Hematopoietic multipotent progenitor cell treated with erythropoietin and hydrocortisone succinate and interleukin-3 and kit ligand, for 8 days (in vitro differentiated cells): Measurements from ENCODE around the gene LINC00237.

Source experiments
- DNase-seq: peaks from one replicate; pipeline ENCODE4 v3.0.0-alpha.2; 2015

Gene LINC00237

DNA sequence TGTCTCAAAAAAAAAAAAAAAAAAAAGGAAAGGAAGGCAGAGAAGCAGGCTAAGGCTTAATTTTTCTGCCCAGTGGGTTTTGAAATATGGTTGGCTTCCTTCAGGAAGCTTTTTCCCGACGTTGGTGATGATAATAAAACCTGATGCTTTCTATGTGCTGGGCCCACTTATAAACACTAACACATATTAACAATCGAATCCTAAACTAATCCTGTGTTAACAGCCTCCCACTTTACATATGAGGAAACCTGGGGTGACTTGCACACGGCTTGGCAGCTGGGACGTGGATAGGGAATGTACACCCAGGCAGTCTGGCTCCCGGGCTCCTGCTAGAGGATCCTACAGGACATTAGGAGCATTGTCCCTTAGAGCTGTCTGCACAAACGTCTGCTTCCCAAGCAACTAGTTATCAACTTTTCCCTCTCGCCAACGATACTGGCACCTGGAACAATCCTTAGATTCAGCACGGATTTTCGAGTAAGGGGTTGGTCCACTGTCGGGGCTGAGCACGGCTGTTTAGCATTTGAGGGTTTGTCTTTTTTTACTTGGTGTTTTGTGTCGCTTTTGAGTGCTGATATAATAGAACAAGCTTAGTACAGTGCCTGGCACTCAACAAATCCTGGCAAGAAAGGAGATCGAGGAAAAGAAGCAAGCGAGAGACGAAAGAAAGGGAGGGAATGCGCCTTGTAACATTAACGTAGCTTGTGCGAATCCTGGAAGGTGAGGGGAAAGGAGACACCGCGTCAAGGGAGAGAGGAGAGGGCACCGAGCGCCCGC, 19.1 kb upstream of the LINC00237 start:
- no peak for DNase-seq

DNA sequence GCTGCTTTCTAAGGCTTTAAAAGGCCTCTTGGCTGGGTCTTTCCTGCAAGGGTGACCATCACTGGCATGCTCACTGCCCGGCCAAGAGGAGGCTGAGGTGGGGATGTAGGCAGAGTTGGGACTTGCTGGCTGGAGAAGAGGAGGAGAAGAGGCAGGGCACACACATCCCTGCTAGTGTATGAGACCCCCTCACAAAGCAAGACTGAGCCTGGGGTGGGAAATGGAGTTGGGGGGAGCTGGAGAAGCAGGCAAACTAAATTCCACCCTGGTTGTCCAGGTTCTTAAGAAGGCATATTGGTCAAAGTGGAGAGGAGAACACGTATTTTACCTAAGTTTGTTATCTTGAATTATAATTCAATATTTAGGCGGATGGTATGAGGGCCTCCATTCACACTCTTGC, 18.0 kb upstream of the LINC00237 start:
- no peak for DNase-seq

DNA sequence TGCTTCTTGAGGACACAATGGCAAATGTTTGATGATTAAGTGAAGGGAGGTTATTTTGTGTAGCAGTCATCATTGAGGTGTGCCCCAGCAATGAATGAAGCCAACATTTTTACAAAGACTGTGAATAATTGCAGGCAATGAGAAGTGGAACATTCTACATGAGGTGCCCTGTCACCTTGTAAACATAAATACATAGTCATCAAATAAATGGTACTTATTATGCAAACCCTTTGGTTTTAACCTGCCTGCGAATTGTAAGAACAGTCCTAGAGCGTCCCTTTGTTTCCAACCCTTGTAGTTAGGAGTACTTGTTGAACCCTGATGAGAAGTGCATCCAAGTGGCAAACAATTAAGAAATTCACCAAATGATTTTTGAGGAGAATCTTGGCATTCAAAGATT, 12.6 kb upstream of the LINC00237 start:
- no peak for DNase-seq

DNA sequence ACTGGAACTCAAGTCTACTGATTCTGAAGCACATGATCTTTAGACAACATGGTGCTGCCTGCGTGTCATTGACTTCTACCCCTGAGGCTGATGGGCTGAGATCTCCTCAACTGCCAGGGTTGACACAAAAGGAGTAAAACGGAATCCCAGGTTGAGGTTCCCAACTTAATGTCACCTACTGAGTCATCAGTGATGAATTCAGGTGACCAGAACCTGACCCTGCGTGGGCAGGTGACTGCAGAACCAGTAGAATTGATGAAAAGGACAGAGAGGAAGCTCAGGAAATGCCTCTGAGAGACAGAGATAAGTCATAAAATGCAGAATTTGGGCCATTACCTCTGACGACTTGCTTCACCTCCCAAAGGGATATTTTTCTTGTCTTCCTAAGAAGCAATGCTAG, 12.0 kb upstream of the LINC00237 start:
- DNase-seq: no peak

DNA sequence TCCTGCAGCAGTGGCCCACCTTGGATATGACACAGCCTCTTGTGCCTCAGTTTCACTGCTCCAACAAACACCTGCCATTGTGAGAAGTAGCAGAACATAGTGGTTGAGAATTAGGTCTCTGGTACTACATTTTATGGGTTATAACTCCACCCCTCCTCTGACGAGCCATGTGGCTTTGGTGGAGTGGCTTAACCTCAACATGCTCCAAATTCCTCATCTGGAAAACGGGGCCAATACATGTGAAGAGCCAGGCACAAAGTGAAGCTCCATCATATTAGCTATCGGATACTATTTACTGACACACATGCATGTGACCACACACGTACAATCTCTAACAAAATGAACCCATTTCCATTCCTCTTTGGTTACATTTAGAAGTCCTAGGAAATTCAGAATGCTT, 11.4 kb upstream of the LINC00237 start:
- no peak for DNase-seq

DNA sequence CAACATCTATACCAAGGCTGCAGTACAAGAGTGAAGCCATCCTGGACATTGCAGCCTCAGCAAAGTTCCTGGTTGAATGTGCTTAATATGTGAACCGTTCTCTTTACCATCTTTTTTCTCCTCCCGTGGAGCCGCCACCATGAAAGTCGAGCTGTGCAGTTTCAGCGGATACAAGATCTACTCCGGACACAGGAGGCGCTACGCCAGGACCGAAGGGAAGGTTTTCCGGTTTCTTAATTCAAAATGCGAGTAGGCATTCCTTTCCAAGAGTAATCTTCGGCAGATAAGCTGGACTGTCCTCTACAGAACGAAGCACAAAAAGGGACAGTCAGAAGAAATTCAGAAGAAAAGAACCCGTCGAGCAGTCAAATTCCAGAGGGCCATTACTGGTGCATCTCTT, 8.4 kb upstream of the LINC00237 start:
- DNase-seq: no peak

DNA sequence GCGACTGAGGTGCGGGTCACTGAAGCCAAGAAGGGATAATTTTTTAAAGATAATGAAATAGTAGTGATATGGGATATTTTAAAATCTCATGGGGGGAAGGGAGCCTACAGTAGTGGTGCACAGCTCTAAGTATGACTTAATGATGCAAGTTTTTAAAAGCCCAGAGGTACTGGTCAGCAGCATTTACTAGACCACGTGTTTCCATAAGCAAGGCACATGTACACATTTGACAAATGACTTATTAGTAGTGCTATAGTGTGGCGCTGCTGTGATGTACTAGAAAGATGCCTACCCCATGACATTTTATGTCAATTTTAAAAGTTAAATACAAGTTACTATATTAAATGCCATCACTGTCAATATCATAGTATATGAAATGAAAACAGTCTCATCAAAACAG, 7.5 kb upstream of the LINC00237 start:
- DNase-seq: no peak

DNA sequence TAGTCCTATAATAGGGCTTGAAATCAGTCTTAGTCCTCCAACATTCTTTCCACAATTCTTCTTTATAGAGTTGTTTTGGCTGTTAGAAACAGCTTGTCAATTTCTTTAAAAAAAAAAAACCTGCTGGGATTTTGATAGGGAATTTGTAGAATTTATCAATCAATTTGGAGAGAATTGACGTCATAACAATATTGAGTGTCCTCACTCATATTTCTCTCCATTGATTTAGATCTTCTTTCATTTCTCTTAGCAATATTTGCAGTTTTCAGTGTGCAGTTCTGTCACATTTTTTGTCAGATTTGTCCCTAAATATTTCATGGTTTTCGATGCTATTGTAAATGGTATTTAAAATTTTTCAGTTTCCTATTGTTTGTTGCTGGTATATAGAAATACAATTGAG, 5.3 kb upstream of the LINC00237 start:
- DNase-seq: no peak

DNA sequence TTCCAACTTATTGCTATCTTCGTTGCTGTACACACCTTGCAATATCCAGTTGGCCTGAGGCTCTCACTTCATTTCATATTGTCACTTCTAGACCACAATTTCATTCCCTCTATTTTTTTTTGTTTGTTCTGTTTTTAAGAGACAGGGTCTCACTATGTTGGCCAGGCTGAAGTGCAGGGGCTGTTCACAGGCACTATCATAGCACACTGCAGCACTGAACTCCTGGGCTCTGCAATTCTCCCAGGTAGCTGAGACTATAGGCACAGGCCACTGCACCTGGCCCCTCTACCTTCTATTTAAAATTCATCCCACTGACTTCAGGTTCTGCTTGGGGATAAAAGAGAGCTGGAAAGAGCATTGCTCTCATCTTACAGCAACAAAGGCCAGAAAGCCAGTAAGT, 4.7 kb upstream of the LINC00237 start:
- DNase-seq: no peak

DNA sequence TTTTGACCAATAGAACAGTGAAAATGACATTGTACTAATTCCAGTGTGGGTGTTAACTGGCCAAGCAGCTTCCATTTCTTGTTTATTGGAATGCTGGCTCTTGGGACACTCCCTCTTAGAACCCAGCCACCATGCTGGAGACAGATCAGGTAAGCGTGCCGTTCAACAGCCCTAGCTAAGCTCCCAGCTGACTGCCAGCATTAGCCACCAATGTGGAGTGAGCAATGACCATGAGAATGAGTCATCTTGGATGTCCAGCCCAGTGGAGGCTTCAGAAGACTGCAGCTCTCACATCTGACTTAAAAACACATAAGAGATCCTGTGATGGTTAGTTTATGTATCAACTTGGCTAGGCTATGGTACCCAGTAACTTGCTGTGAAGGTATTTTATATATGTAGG, 3.0 kb upstream of the LINC00237 start:
- DNase-seq: no peak

DNA sequence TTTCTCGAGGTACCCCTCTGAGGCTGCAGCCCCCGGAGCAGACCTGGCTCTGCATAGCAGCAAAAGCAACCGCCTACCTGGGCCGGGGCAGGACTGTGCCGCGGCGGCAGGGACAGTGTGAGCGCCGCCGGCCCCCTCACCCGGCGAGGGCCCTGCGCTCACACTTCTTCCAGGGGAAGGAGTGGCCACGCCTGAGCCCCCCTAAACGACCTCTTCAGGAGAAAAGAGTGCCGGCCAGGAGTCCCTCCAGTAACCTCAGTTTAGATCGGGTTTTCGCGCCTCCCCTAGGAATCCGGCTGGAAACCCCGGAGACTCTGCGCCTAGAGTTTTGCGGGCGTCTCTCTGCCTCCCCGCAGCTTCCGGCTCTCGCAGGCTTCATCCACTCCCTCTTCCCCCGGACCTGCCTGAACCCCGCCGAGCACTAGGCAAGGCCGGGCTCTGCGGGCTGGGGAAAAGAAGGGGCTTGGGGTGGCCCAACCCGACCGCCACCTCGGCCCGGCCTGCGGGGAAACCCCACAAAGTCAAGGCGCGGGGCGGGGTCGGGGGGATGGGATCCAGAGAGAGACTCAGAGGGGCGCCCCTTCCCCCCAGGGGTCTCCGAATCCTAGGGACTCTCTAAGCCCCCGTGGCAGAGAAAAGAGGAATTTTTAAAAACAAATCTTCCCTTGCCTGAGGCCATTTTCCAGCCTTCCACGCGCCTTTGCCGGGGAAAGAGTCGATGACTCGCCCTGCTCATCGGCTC, 558 bp downstream of the LINC00237 start:
- DNase-seq: no peak

DNA sequence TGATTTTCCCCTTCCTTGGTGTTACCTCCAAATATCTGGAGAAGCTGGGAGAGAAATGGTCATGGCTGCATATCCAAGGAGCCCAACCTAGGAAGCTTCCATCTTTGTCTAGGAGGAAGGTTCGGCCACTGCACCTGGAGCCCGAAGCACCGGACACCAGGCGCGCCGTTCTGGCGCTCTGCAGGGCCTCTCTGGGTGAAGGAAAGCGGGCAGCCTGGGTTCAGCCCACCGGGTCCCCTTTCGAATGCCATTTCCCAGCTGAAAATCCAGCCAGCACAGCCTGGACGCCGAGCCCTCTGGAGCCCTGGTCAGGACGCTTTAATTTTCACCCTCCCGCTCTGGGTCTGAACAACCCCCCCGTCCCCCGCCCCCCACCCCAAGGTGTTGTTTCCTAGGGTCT, 1.2 kb downstream of the LINC00237 start:
- no peak for DNase-seq

DNA sequence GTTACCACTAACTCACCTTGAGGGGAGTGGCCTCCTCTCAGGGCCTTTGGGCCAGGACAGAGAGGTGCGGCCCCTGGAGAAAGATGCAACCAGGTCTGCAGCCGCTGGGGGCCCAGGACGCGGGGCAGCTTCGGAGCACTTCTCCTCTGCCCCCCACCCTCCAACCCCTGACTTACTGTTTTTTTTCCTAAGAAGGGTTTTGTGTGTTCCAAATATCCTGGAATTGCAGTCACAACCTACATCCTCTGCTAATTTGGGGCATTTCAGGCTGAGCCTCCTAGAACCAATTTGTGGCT, 1.7 kb downstream of the LINC00237 start:
- DNase-seq: no peak

DNA sequence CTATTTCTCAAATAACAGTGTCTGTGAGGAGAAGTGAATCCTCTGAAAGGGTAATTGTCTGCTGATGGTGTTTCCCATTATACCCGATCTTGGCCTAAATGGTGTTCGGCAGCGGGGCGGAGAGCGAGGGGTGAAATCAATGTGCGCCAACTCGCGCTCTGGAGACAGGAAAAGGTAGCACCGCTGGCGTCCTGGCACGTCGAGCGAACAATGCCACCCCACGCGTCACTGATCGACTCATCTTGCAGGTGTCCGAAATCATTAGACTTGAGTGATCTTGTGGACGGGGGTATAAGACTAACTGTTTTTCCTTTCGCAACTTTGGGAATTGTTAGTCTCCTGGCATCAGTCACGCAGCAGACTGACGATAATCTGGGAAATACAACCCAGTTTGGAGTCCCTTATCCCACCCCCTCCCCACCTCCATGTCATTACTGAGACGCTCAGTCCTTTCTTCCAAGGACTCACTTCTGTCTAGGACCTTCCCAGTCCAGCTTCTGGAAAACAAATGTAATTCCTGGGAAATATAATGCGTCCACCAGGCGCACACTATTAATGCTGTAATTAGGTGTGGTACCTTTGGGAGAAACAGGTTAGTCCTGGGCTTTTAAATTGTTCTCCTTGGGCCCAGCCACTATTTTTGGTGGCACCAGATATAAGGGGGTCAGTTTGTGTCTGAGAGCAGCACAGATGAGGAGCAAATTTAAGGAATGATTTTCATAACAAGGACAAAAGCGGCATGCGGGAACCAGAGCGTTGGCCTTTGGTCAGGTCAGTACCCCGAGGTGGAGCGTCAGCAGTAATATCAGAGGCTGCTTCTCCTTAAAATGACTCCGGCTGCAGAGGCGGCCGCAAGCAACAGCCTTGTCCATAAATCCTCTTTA, 2.3 kb downstream of the LINC00237 start:
- DNase-seq: no peak

DNA sequence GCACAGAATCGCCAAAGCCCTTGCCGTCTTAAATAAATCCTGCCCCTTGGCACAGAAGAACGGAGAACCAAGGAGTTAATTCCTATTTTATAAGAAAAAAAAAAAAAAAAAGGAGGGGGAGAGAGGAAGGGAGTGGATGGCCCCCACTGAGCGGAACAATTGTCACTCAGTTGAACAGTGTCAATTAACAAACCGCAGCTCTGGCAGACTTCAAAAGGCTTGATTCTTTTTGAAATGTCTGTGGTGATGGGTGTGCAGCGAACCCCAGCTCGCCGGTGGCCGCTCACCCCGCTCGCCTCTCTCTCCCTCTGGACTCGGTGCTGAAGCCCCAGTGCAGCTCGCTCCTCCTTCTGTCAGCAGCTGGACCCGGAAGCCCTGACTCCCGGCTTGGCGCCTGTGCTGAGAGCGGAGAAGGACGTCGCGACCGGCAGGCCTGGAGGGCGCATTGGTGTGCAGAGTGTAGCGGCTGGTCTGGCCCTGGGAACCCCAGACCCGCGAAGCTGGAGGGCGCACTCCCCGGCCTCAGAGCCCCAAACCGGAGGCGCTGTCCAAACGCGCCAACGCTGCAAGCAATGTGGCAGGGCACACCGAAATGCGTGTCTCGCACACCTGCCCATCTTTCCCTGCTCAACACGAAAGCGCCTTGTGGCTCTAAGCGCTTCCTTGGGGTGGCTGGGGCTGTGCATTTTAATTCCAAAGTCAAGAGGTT, 3.4 kb downstream of the LINC00237 start:
- DNase-seq: peak; percentile 24

DNA sequence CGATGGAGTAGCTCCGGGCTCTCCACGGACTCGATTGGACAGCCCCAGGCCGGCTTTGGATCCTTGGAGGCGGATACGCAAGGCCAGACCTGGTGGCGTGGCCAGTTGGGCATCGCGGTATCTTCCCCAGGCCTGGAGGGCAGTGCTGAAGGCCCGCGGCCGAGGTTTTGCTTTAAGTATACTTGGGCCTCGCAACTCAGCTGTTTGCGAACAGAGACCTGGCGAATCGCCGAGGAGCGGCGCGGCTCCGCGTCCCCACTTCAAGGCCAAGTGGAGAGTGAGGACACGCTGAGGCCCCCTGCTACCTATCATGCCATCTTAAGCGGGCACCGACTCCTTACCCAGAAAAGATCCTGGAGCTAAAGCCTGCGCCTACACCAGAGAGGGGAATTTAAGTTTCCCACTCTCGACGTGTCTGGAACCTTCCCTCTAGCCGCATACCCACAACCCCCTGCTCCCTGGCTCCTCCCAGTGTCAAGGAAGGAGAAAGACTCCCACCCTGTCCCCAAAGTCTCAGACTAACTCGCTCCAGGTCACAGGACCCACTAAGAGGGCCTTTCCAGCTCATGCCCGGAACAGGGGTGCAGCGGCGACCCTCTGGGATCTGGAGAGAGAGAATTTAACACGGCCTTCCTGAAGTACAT, 4.1 kb downstream of the LINC00237 start:
- DNase-seq: no peak

DNA sequence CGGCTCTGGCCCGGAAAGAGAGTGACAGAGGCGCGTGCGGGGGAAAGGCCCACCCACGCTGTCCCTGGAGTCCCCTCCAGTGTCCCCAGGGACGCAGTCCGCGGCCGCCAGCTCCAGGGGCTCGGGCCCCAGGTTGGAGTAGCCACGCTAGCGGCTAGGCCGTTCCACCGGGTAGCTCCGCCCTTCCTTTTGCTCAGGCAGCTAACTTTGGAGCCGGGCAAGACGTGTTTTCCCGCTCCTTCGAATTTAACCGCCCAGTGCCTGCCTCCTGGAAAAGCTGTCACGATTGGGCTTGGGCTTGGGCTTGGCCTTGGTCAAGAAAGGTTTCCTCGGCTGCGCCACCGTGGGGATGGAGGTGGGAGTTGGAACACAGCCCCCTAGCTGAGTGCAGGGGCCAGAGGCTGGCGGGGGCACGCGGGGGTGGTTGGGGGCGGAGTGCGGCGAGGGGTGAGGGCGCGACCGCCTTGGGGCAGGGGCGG, 4.7 kb downstream of the LINC00237 start:
- DNase-seq: no peak

DNA sequence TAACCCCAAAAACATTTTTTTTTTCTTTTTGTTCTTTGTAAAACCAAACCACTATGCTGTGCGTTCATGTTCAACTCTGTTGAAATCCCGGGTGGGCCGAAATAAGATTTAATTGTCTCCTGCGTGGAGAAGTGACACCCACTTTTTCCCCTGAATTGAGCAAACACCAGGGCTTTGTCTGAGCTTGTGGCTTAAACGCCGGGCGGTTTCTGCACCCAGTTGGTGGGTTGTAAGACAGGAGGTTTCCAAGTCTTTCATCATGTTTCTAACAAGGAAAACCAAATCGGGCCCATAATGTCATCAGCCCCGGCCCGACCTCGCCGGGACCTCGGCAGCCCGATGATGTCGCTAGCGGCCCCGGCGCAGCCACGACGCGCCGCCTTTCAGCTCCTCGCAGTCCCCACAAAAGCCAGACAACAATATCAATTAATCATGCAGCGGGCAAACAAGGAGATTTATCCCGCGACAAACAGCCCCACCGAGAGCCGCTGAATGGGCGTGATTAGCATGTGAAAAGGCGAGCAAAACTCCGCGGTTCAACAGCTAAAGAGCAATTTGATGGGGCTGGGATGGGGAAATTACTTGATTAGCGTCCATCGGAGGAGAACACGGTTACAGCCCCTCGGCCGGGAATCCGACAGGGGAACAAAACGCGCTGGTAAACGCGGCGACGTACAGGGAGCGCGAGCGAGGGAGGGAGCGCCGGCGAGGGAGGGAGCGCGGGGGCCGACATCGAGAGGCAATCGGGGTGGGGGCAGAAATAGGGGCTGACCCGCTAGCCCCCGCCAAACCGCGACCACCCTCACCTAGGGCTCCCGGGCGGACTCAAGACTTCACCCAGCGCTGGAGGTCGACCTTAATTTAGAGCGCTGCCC, 5.3 kb downstream of the LINC00237 start:
- DNase-seq: no peak

DNA sequence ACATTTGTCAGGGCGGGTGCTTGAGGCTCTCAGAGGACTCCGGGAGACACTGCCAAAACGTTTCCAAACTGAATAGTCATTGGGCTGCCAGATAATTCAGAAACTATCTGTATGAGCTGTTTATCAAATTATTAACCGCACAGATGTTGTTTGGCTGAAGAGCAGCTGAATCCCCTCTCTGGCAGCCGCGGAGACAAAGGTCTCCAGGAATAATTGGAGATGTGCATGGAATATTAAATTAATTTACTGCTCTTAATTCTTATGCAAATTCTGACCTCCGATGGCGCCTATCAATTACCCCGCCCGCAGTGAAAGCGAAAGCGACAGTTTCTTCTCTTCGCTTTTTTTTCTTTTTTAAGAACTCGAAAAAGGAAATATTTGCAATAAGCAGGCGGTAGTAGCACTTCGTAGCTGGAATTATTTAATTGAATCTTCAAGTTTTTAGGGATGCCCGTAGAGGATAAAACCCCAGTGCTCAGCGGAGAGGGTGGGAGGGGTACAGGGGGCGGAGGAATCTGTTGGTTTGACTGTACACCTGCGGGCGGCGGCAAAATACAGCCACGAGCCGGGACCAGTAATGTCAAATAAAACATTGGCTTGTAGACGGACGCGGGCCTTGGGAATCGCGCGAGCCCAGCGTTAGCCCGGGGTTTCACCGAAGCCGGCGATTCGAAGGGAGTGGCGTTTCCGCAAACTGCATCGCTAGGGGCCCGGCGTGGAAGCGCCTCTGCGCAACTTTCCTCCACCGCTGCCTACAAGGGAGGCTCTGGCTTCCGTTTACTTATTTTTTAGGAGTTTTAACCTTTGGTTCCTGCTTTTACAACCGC, 6.2 kb downstream of the LINC00237 start:
- peak; percentile 50 for DNase-seq

DNA sequence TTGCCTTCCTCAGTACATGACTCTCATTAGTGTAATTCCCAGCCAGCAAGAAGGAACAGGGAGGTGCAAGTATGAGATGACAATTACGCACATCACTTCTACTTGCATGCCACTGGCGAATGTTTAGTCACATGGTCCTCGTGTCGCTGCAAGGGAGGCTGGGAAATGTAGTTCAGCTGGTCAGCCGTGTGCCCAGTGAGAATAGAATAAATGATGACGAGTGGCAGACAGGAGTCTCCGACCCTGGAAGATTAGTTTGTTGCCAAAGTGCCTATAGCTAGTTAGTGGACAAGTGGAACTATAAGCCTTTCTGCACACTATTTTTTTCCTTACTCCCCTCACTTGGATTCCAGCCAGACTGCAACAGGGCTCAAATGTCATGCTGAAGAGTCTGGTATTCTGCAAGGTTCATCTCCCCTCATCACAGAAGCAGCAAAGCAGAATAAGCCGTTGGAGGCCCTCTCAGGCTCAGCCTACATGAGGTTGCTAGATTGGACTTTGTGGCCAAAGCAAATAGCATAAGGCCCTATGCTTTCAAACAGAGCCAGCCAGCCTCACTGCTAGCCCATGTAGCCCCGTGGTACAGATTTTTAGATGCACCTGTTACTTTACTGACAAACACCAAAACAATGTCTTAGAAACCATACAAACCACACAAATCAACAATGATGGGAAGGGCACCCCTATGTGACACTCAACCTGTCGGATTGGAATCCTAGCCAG, 9.7 kb downstream of the LINC00237 start:
- DNase-seq: peak; percentile 26
